NB4 (cell line): Measurements from ENCODE around the gene HHIPL1.
"Not testable (repeated sequence)": the region's sequence is repeated elsewhere in the genome, so short reads cannot be mapped to it uniquely, and the experiment has no call there.

Experiments
- CTCF ChIP-seq: IDR thresholded peaks from one replicate; pipeline ENCODE4 v1.5.1; 2012; ENCODE audit warnings: low read depth, low read length
- MAX ChIP-seq: IDR thresholded peaks from 2 replicates; pipeline ENCODE4 v1.6.1; 2011; ENCODE audit warnings: low read depth, low read length
- MYC ChIP-seq: IDR thresholded peaks from 2 replicates; pipeline ENCODE4 v1.6.1; 2011; ENCODE audit warnings: low read depth, low read length
- POLR2A ChIP-seq: IDR thresholded peaks from 2 replicates; pipeline ENCODE4 v1.6.1; 2011; ENCODE audit warnings: mild to moderate bottlenecking; ENCODE audit not compliant: insufficient read length; ENCODE audit errors: extremely low read depth

GRCh38 chr14:99642771-99643170 lies 2.2 kb upstream of the HHIPL1 start:
- TF ChIP-seq CTCF, MAX, MYC, POLR2A: not testable (repeated sequence)
